A673 (cell line): ENCODE data around the gene ADRA2C. TPM values are rescaled to one million over a fixed set of nuclear protein-coding genes. Genes with fewer than 3 reads are reported as not detected.
"Not testable (repeated sequence)": the region's sequence is repeated elsewhere in the genome, so short reads cannot be mapped to it uniquely, and the experiment has no call there.

ENCODE experiments used
- BruUV-seq: library from RNA; stranded (reverse); fragments of 400-500 nt; replicated peaks from 2 replicates; lab custom pipeline; 2021; lab: Mats Ljungman, UMichigan
- CTCF ChIA-PET: fragments of 300-600 bp; sonication (Branson Sonifier 250); formaldehyde crosslinking; loops from one replicate; lab custom pipeline; 2022; ENCODE audit warnings: antibody characterized with exemption; lab: Charles Lee
- POLR2A ChIA-PET: fragments of 300-600 bp; sonication (Branson Sonifier 250); formaldehyde crosslinking; loops from one replicate; lab custom pipeline; 2022; ENCODE audit warnings: antibody characterized with exemption; ENCODE audit not compliant: low non-redundant PET; lab: Charles Lee
- DNase-seq: peaks from one replicate; pipeline ENCODE4 v3.0.0-alpha.2; 2015; ENCODE audit warnings: low spot score
- H3K27ac ChIP-seq: fragments of 200-600 bp; sonication (generic); 2 replicates; pipeline ENCODE4 v1.5.1; 2016; ENCODE audit warnings: mixed run types, low read depth, mild to moderate bottlenecking, mixed read lengths, antibody characterized with exemption, low read length; ENCODE audit not compliant: poor library complexity, severe bottlenecking
- H3K27me3 ChIP-seq: fragments of 200-600 bp; sonication (generic); replicated peaks from 2 replicates; pipeline ENCODE4 v1.6.1; 2017; ENCODE audit warnings: mixed run types, low read depth, mild to moderate bottlenecking, mixed read lengths, antibody characterized with exemption, low read length; ENCODE audit not compliant: insufficient read depth, poor library complexity
- H3K36me3 ChIP-seq: fragments of 200-600 bp; sonication (generic); 2 replicates; pipeline ENCODE4 v1.6.1; 2016; ENCODE audit warnings: mixed run types, mild to moderate bottlenecking, mixed read lengths, antibody characterized with exemption, low read length; ENCODE audit not compliant: insufficient read depth, poor library complexity, severe bottlenecking
- H3K4me1 ChIP-seq: fragments of 200-600 bp; sonication (generic); 2 replicates; pipeline ENCODE4 v1.6.1; 2017; ENCODE audit warnings: mixed run types, mild to moderate bottlenecking, mixed read lengths, antibody characterized with exemption, low read length; ENCODE audit not compliant: insufficient read depth, poor library complexity, severe bottlenecking
- H3K4me3 ChIP-seq: fragments of 200-600 bp; sonication (generic); 2 replicates; pipeline ENCODE4 v1.5.1; 2016; ENCODE audit warnings: low read depth, mixed run types, mild to moderate bottlenecking, mixed read lengths, low read length; ENCODE audit not compliant: poor library complexity, severe bottlenecking
- H3K9me3 ChIP-seq: fragments of 200-600 bp; sonication (generic); 2 replicates; pipeline ENCODE4 v1.6.1; 2016; ENCODE audit warnings: mixed run types, low read depth, mild to moderate bottlenecking, mixed read lengths, antibody characterized with exemption, low read length; ENCODE audit not compliant: poor library complexity, severe bottlenecking
- EZH2 ChIP-seq: fragments of 200-600 bp; sonication (generic); IDR thresholded peaks from 2 replicates; pipeline ENCODE4 v1.6.1; 2017; ENCODE audit warnings: borderline replicate concordance, low read depth, mild to moderate bottlenecking, mixed read lengths, antibody characterized with exemption, low read length; ENCODE audit not compliant: poor library complexity, severe bottlenecking
- intact Hi-C: fragments of 100-400 bp; cut with micrococcal nuclease; formaldehyde crosslinking; loops from one replicate; pipeline ENCODE4 v1.10.0; 2022; ENCODE audit not compliant: unreplicated experiment
- total RNA-seq: library from RNA; stranded (reverse); gene quantifications from 2 replicates; pipeline ENCODE4 v1.2.3, GENCODE V29; 2021
- TF ChIP-seq, protein P1 (sequence below): fragments of 300-800, 200-600 bp; sonication (generic); conservative IDR thresholded peaks from 2 replicates; pipeline ENCODE4 v1.5.1; 2017; ENCODE audit warnings: low read depth, mild to moderate bottlenecking, antibody characterized with exemption, low read length, moderate library complexity, mixed read lengths

ADRA2C gene
- total RNA-seq, 1 experiment from 2014 or later: 14.8 TPM

DNA sequence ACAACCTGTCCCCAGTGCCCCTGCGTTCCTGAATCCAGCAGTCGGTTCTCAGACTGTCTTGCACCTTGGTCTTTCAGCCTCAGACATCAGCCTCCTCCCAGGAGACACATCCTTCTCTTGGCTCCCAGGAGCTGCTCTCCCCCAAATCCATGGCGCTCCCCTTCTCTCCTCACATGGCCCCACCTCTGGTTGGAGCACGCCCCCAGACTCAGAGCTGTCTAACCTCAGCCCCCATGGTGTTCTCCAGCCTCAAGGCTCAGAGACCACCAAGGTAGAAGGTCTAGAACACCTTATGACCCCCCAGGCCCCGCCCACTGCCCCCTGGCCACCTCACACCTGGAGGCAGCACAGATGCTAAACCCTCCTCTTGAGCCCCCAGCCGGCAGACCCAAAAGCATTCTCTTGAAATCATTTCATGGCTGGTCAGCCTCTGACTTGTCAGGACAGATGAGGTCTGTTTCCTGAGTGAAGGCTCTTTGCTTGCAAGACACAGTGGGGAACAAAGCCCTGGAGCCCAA lies 47.9 kb downstream of the ADRA2C start:
- DNase-seq: no peak
- Histone ChIP-seq H3K4me1 (peaks cover 1% of the 10 kb centered on the region), H3K9me3 (no peaks in the 10 kb centered on the region), H3K4me3 (no peak overlapping the region), H3K36me3 (no peaks in the 10 kb centered on the region), H3K27ac (no peak overlapping the region), H3K27me3 (no peaks in the 10 kb centered on the region)
- CTCF ChIA-PET: no interaction called here
- no TSS peak for BruUV-seq
- TF ChIP-seq, protein P1, sequence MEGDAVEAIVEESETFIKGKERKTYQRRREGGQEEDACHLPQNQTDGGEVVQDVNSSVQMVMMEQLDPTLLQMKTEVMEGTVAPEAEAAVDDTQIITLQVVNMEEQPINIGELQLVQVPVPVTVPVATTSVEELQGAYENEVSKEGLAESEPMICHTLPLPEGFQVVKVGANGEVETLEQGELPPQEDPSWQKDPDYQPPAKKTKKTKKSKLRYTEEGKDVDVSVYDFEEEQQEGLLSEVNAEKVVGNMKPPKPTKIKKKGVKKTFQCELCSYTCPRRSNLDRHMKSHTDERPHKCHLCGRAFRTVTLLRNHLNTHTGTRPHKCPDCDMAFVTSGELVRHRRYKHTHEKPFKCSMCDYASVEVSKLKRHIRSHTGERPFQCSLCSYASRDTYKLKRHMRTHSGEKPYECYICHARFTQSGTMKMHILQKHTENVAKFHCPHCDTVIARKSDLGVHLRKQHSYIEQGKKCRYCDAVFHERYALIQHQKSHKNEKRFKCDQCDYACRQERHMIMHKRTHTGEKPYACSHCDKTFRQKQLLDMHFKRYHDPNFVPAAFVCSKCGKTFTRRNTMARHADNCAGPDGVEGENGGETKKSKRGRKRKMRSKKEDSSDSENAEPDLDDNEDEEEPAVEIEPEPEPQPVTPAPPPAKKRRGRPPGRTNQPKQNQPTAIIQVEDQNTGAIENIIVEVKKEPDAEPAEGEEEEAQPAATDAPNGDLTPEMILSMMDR: no peak
- TF ChIP-seq EZH2: no peak
- POLR2A ChIA-PET: no interaction called here
- intact Hi-C loops: no loop called here

DNA sequence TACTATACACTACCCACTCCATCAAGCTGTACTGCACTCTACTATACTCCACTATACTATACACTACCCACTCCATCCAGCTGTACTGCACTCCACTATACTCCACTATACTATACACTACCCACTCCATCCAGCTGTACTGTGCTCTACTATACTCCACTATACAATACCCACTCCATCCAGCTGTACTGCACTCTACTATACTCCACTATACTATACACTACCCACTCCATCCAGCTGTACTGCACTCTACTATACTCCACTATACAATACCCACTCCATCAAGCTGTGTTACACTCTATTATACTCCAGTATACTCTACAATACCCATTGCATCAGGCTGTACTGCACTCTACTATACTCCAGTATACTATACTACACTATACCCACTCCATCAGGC lies 48.7 kb downstream of the ADRA2C start:
- intact Hi-C loops, H3K36me3 ChIP-seq, DNase-seq, CTCF ChIA-PET, H3K4me1 ChIP-seq, BruUV-seq, H3K27me3 ChIP-seq, H3K4me3 ChIP-seq, H3K27ac ChIP-seq, POLR2A ChIA-PET, H3K9me3 ChIP-seq: not testable (repeated sequence)

GRCh38 chr4:3816256-3816825 lies 50.2 kb downstream of the ADRA2C start:
- CTCF ChIA-PET: no interaction called here
- no peaks in the 10 kb centered on the region for H3K4me1 ChIP-seq
- no TSS peak for BruUV-seq

More at GRCh38 chr4:3816256-3816825, 50.2 kb downstream of the ADRA2C start:
- TF ChIP-seq, protein P1: no peak
- no peak for TF ChIP-seq EZH2
- Histone ChIP-seq H3K9me3 (no peaks in the 10 kb centered on the region), H3K36me3 (no peaks in the 10 kb centered on the region), H3K27me3 (no peaks in the 10 kb centered on the region), H3K27ac (no peak overlapping the region), H3K4me3 (no peak overlapping the region)
- intact Hi-C loops: no loop called here
- POLR2A ChIA-PET: no interaction called here
- no peak for DNase-seq
